Measurements from ENCODE around the gene CHRNA4. TPM values are rescaled to one million over a fixed set of nuclear protein-coding genes. Genes with fewer than 3 reads are reported as not detected.

Gene CHRNA4
- total RNA-seq, 2 experiments from 2014 or later = not detected

DNA sequence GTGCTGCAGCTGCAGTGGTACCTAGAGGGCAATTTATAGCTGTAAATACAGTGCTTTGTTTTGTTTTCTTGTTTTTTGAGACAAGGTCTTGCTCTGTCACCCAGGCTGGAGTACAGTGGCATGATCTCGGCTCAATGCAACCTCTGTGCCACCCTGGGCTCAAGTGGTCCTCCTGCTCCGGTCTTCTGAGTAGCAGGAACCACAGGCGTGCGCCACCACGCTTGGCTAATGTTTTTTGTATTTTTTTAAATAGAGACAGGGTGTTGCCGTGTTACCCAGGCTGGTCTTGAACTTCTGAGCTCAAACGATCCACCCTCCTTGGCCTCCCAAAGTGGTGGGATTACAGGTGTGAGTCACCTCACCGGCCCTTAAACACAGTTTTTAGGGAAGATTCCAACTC is 26.8 kb downstream of the CHRNA4 start:
- Mint-ChIP-seq H3K4me1 (ENCODE audit: low read depth) (no peaks in the 10 kb centered on the region), H3K4me3 (no peak overlapping the region), H3K27me3 (peaks cover 21% of the 10 kb centered on the region), H3K9me3 (peaks cover 10% of the 10 kb centered on the region), H3K36me3 (peaks cover 2% of the 10 kb centered on the region), H3K27ac (no peak overlapping the region)
- intact Hi-C loops (cut with micrococcal nuclease) = no loop called here
- POLR2A ChIA-PET = no interaction called here
- DNase-seq = no peak
- CTCF ChIA-PET = no interaction called here

- Mint-ChIP-seq H3K27me3 (peaks cover 21% of the 10 kb centered on the region), H3K4me3 (no peak overlapping the region), H3K27ac (no peak overlapping the region), H3K9me3 (peaks cover 9% of the 10 kb centered on the region), H3K4me1 (ENCODE audit: low read depth) (no peaks in the 10 kb centered on the region), H3K36me3 (peaks cover 2% of the 10 kb centered on the region)
- intact Hi-C loops (cut with micrococcal nuclease) = no loop called here
- ChIA-PET POLR2A (no interaction called here), CTCF (no interaction called here)
- DNase-seq = no peak
Observed at GRCh38 chr20:63333241-63333836, 27.8 kb downstream of the CHRNA4 start.

DNA sequence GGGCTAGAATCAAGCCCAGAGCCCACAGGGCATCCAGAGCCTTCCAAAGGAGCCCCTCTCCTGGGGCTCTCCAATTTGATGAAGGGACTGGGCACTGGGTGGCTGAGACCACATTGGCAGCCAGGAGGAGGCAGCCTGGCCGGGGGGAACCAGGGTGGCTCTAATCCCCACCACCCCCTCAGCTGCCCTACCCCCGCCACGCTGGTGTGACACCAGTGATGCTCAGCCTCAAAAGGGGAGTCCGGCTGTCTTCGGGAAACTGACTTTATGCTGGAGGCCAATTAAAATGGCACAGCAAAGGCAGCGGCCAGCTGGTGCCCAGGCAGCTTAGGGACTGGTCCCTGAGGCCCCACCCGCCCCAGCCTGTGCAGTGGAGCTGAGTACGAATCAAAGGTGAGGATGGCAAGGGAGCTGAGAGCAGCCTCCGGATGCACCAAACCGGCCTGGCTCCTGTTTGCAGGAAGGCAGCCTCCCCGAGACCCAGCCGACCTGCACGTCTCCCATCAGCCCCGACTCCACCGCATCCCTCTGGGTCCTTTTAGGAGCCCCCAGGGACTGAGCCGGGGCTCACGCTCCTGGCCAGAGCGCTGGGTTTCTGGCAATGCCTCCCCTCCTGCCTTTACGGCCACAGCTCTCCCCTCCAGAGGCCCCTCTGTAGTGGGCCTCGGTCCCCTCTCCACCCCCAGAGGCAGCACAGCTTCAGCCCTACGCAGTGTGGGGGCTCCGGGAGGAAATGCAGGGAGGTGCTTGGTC is 28.5 kb downstream of the CHRNA4 start:
- CTCF ChIA-PET = no interaction called here
- intact Hi-C loops (cut with micrococcal nuclease) = no loop called here
- POLR2A ChIA-PET = no interaction called here
- Mint-ChIP-seq H3K9me3 (peaks cover 9% of the 10 kb centered on the region), H3K27ac (no peak overlapping the region), H3K36me3 (peaks cover 2% of the 10 kb centered on the region), H3K4me3 (no peak overlapping the region), H3K27me3 (peaks cover 21% of the 10 kb centered on the region), H3K4me1 (ENCODE audit: low read depth) (no peaks in the 10 kb centered on the region)
- DNase-seq = no peak

- DNase-seq = no peak
- intact Hi-C loops (cut with micrococcal nuclease) = no loop called here
- Mint-ChIP-seq H3K4me1 (ENCODE audit: low read depth) (peaks cover 3% of the 10 kb centered on the region), H3K36me3 (peaks cover 2% of the 10 kb centered on the region), H3K27ac (no peak overlapping the region), H3K4me3 (no peak overlapping the region), H3K27me3 (peaks cover 15% of the 10 kb centered on the region), H3K9me3 (peaks cover 9% of the 10 kb centered on the region)
- ChIA-PET POLR2A (no interaction called here), CTCF (no interaction called here)
Observed at GRCh38 chr20:63331741-63332400, 29.3 kb downstream of the CHRNA4 start.

- peaks cover 9% of the 10 kb centered on the region for H3K9me3 Mint-ChIP-seq
- ChIA-PET CTCF (no interaction called here), POLR2A (no interaction called here)
- no peak overlapping the region for H3K4me3 Mint-ChIP-seq
- peaks cover 10% of the 10 kb centered on the region for H3K27me3 Mint-ChIP-seq
- H3K4me1 Mint-ChIP-seq (ENCODE audit: low read depth) = peaks cover 6% of the 10 kb centered on the region
- no peak overlapping the region for H3K27ac Mint-ChIP-seq
- peaks cover 2% of the 10 kb centered on the region for H3K36me3 Mint-ChIP-seq
- DNase-seq = no peak
- intact Hi-C loops (cut with micrococcal nuclease) = no loop called here
Observed at GRCh38 chr20:63330940-63331339, 30.2 kb downstream of the CHRNA4 start.

GRCh38 chr20:63330084-63330760 is 30.9 kb downstream of the CHRNA4 start:
- H3K27ac Mint-ChIP-seq = no peak overlapping the region
- intact Hi-C loops (cut with micrococcal nuclease) = no loop called here
- no peak overlapping the region for H3K4me3 Mint-ChIP-seq
- H3K36me3 Mint-ChIP-seq = peaks cover 2% of the 10 kb centered on the region
- peaks cover 9% of the 10 kb centered on the region for H3K9me3 Mint-ChIP-seq
- ChIA-PET CTCF (no interaction called here), POLR2A (no interaction called here)
- peaks cover 10% of the 10 kb centered on the region for H3K27me3 Mint-ChIP-seq
- no peak for DNase-seq
- H3K4me1 Mint-ChIP-seq (ENCODE audit: low read depth) = peaks cover 6% of the 10 kb centered on the region

GRCh38 chr20:63329331-63330083 is 31.6 kb downstream of the CHRNA4 start:
- Mint-ChIP-seq H3K9me3 (peaks cover 9% of the 10 kb centered on the region), H3K27me3 (peaks cover 7% of the 10 kb centered on the region), H3K4me3 (no peak overlapping the region), H3K36me3 (peaks cover 2% of the 10 kb centered on the region), H3K4me1 (ENCODE audit: low read depth) (peaks cover 6% of the 10 kb centered on the region), H3K27ac (no peak overlapping the region)
- POLR2A ChIA-PET = no interaction called here
- CTCF ChIA-PET = no interaction called here
- DNase-seq = no peak
- intact Hi-C loops (cut with micrococcal nuclease) = no loop called here

- no peak overlapping the region for H3K4me3 Mint-ChIP-seq
- DNase-seq = no peak
- H3K9me3 Mint-ChIP-seq = peaks cover 9% of the 10 kb centered on the region
- intact Hi-C loops (cut with micrococcal nuclease) = no loop called here
- H3K27ac Mint-ChIP-seq = no peak overlapping the region
- H3K36me3 Mint-ChIP-seq = peaks cover 2% of the 10 kb centered on the region
- ChIA-PET POLR2A (no interaction called here), CTCF (no interaction called here)
- H3K4me1 Mint-ChIP-seq (ENCODE audit: low read depth) = peaks cover 6% of the 10 kb centered on the region
- H3K27me3 Mint-ChIP-seq = peaks cover 5% of the 10 kb centered on the region
Observed at GRCh38 chr20:63328718-63329275, 32.4 kb downstream of the CHRNA4 start.

- intact Hi-C loops (cut with micrococcal nuclease) = no loop called here
- Mint-ChIP-seq H3K4me3 (no peak overlapping the region), H3K27me3 (peaks cover 1% of the 10 kb centered on the region), H3K36me3 (peaks cover 2% of the 10 kb centered on the region), H3K9me3 (peaks cover 9% of the 10 kb centered on the region), H3K27ac (no peak overlapping the region), H3K4me1 (ENCODE audit: low read depth) (peaks cover 6% of the 10 kb centered on the region)
- ChIA-PET POLR2A (no interaction called here), CTCF (no interaction called here)
- DNase-seq = no peak
Observed at GRCh38 chr20:63328026-63328700, 33.0 kb downstream of the CHRNA4 start.

- H3K9me3 Mint-ChIP-seq = peaks cover 9% of the 10 kb centered on the region
- peak overlapping the region; percentile 54 for H3K27ac Mint-ChIP-seq
Observed at GRCh38 chr20:63327231-63327745, 33.9 kb downstream of the CHRNA4 start.

More at GRCh38 chr20:63327231-63327745, 33.9 kb downstream of the CHRNA4 start:
- intact Hi-C loops (cut with micrococcal nuclease) = no loop called here
- Mint-ChIP-seq H3K27me3 (peaks cover 3% of the 10 kb centered on the region), H3K4me1 (ENCODE audit: low read depth) (peaks cover 6% of the 10 kb centered on the region), H3K4me3 (no peak overlapping the region), H3K36me3 (peaks cover 2% of the 10 kb centered on the region)
- ChIA-PET POLR2A (no interaction called here), CTCF (no interaction called here)
- DNase-seq = no peak
